Caco-2 (cell line): ENCODE results near the gene SLC9C2. TPM values are rescaled to one million over a fixed set of nuclear protein-coding genes. Genes with fewer than 3 reads are reported as not detected.
"Not testable (repeated sequence)": the region's sequence is repeated elsewhere in the genome, so short reads cannot be mapped to it uniquely, and the experiment has no call there.

Experiments
- BruUV-seq: library from RNA; stranded (reverse); fragments of 400-500 nt; replicated peaks from 2 replicates; lab custom pipeline; 2021; lab: Mats Ljungman, UMichigan
- CTCF ChIA-PET: fragments of 300-600 bp; sonication (Branson Sonifier 250); formaldehyde crosslinking; loops from one replicate; lab custom pipeline; 2022; ENCODE audit warnings: antibody characterized with exemption; lab: Charles Lee
- POLR2A ChIA-PET: fragments of 300-600 bp; sonication (Branson Sonifier 250); formaldehyde crosslinking; loops from one replicate; lab custom pipeline; 2022; ENCODE audit warnings: antibody characterized with exemption; lab: Charles Lee
- DNase-seq, 2 experiments: peaks; one replicate each; pipeline versions ENCODE4 v3.0.0 to v3.0.0-alpha.2; 2020 to 2022
- H3K27me3 ChIP-seq: replicated peaks from 2 replicates; pipeline ENCODE4 v1.6.0; 2011; ENCODE audit warnings: low read length; ENCODE audit not compliant: control insufficient read depth, insufficient read depth
- H3K36me3 ChIP-seq: 2 replicates; pipeline ENCODE4 v1.5.1; 2011; ENCODE audit warnings: low read length; ENCODE audit not compliant: control insufficient read depth, insufficient read depth
- H3K4me1 ChIP-seq: fragments of 250-450 bp; sonication (Bioruptor Pico); 2 replicates; pipeline ENCODE4 v1.5.1; 2020; ENCODE audit warnings: mild to moderate bottlenecking
- H3K4me3 ChIP-seq: 2 replicates; pipeline ENCODE4 v1.5.1; 2011; ENCODE audit warnings: low read depth, mild to moderate bottlenecking, control low read depth, low read length
- H3K9me3 ChIP-seq: fragments of 250-450 bp; sonication (Bioruptor Pico); 2 replicates; pipeline ENCODE4 v1.5.1; 2020; ENCODE audit warnings: mild to moderate bottlenecking, moderate library complexity
- H3K27ac Mint-ChIP-seq: one replicate; pipeline ENCODE4 v1.8.0; 2022; ENCODE audit warnings: mixed read lengths; ENCODE audit not compliant: unreplicated experiment
- H3K27me3 Mint-ChIP-seq: one replicate; pipeline ENCODE4 v1.8.0; 2022; ENCODE audit warnings: mixed read lengths; ENCODE audit not compliant: insufficient read depth, unreplicated experiment
- H3K36me3 Mint-ChIP-seq: one replicate; pipeline ENCODE4 v1.8.0; 2022; ENCODE audit warnings: mild to moderate bottlenecking, mixed read lengths; ENCODE audit not compliant: insufficient read depth, unreplicated experiment
- H3K4me1 Mint-ChIP-seq: one replicate; pipeline ENCODE4 v1.8.0; 2022; ENCODE audit warnings: low read depth, mixed read lengths; ENCODE audit not compliant: unreplicated experiment
- H3K4me3 Mint-ChIP-seq: one replicate; pipeline ENCODE4 v1.8.0; 2022; ENCODE audit warnings: mild to moderate bottlenecking, moderate library complexity, mixed read lengths; ENCODE audit not compliant: unreplicated experiment
- H3K9me3 Mint-ChIP-seq: one replicate; pipeline ENCODE4 v1.8.0; 2022; ENCODE audit warnings: mixed read lengths; ENCODE audit not compliant: unreplicated experiment
- CTCF ChIP-seq, 2 experiments: fragments of 200-600 bp in 1 of 2; IDR thresholded peaks; 1 replicate in 1 of 2; 2 replicates in 1 of 2; pipeline versions ENCODE4 v1.5.1 to v1.8.0; 2011 to 2022; ENCODE audit warnings: antibody characterized with exemption in 1 of 2, control low read depth in 1 of 2, inconsistent platforms in 1 of 2, low read depth in 1 of 2, low read length in 1 of 2, mild to moderate bottlenecking in 1 of 2, moderate library complexity in 1 of 2; ENCODE audit not compliant: insufficient read depth in 1 of 2, severe bottlenecking in 1 of 2, unreplicated experiment in 1 of 2
- intact Hi-C: fragments of 100-400 bp; cut with micrococcal nuclease; formaldehyde crosslinking; loops from one replicate; pipeline ENCODE4 v1.10.0; 2022; ENCODE audit not compliant: unreplicated experiment
- total RNA-seq: library from RNA; stranded (reverse); gene quantifications from 2 replicates; pipeline ENCODE4 v1.2.3, GENCODE V29; 2022

The SLC9C2 gene
- total RNA-seq, 1 experiment from 2014 or later = not detected

GRCh38 chr1:173476665-173477285 is 126.1 kb downstream of the SLC9C2 start:
- POLR2A ChIA-PET = interaction anchor here (0.7 to 1.5 kb wide), 7 partner anchors 10 to 391 kb away, joined by 3 to 8 read pairs (median 4); partner anchors contain the start of genes KLHL20 and ZBTB37
- peaks cover 70% of the 10 kb centered on the region for H3K36me3 Mint-ChIP-seq
- CTCF ChIA-PET = interaction anchor here (0.8 to 1.2 kb wide), 2 partner anchors 9 to 12 kb away, joined by 3 read pairs; no protein-coding TSS in a partner anchor

GRCh38 chr1:173476197-173476664 is 126.6 kb downstream of the SLC9C2 start:
- ChIA-PET POLR2A (interaction anchor here (0.9 to 1.5 kb wide), 5 partner anchors 11 to 239 kb away, joined by 3 to 8 read pairs (median 4); partner anchors contain the start of gene KLHL20), CTCF (interaction anchor here (0.8 to 1.2 kb wide), 2 partner anchors 9 to 12 kb away, joined by 3 read pairs; no protein-coding TSS in a partner anchor)
- Mint-ChIP-seq H3K4me3 (peak overlapping the region; percentile 93), H3K4me1 (peaks cover 37% of the 10 kb centered on the region), H3K36me3 (peaks cover 70% of the 10 kb centered on the region), H3K27me3 (no peaks in the 10 kb centered on the region), H3K27ac (peak overlapping the region; percentile 97), H3K9me3 (no peaks in the 10 kb centered on the region)
- TSS peak; percentile 76 for BruUV-seq
- no peak for DNase-seq
- no peaks in the 10 kb centered on the region for H3K27me3 ChIP-seq
- H3K36me3 ChIP-seq = peaks cover 4% of the 10 kb centered on the region
- intact Hi-C loops = loop anchor here (5.0 to 10.0 kb wide), 2 partner anchors 546 to 759 kb away; partner anchors contain the start of gene RC3H1
- peaks cover 5% of the 10 kb centered on the region for H3K9me3 ChIP-seq
- no peak for TF ChIP-seq CTCF (IDR thresholded peaks at IDR 0.05; ENCODE audit: insufficient read depth in 1 of 2, low read depth in 1 of 2, low read length in 1 of 2, severe bottlenecking in 1 of 2, unreplicated experiment in 1 of 2)
- H3K4me3 ChIP-seq = peak overlapping the region; percentile 74
- peaks cover 32% of the 10 kb centered on the region for H3K4me1 ChIP-seq

More at GRCh38 chr1:173476665-173477285, 126.1 kb downstream of the SLC9C2 start:
- Histone ChIP-seq H3K36me3 (peaks cover 9% of the 10 kb centered on the region), H3K9me3 (peaks cover 2% of the 10 kb centered on the region; the same call in 1 of the 2 replicates), H3K27me3 (no peaks in the 10 kb centered on the region), H3K4me3 (peak overlapping the region; percentile 89), H3K4me1 (peaks cover 32% of the 10 kb centered on the region)
- H3K27me3 Mint-ChIP-seq = no peaks in the 10 kb centered on the region
- H3K4me3 Mint-ChIP-seq = peak overlapping the region; percentile 93
- H3K4me1 Mint-ChIP-seq = peaks cover 41% of the 10 kb centered on the region
- TF ChIP-seq CTCF (IDR thresholded peaks at IDR 0.05; ENCODE audit: insufficient read depth in 1 of 2, low read depth in 1 of 2, low read length in 1 of 2, severe bottlenecking in 1 of 2, unreplicated experiment in 1 of 2) = no peak
- H3K9me3 Mint-ChIP-seq = no peaks in the 10 kb centered on the region
- intact Hi-C loops = loop anchor here (1.0 to 10.0 kb wide), 3 partner anchors 13 to 758 kb away; partner anchors contain the start of gene RC3H1
- H3K27ac Mint-ChIP-seq = peak overlapping the region; percentile 97
- no TSS peak for BruUV-seq
- DNase-seq = peak; percentile 92 to 95

GRCh38 chr1:173475564-173476196 is 127.2 kb downstream of the SLC9C2 start:
- intact Hi-C loops = loop anchor here (2.0 to 10.0 kb wide), 3 partner anchors 393 to 759 kb away; partner anchors contain the start of genes RC3H1 and ZBTB37
- Mint-ChIP-seq H3K27ac (peak overlapping the region; percentile 97), H3K9me3 (no peaks in the 10 kb centered on the region), H3K36me3 (peaks cover 70% of the 10 kb centered on the region), H3K4me1 (peaks cover 37% of the 10 kb centered on the region), H3K27me3 (no peaks in the 10 kb centered on the region), H3K4me3 (peak overlapping the region; percentile 93)
- Histone ChIP-seq H3K4me1 (peaks cover 32% of the 10 kb centered on the region), H3K9me3 (peaks cover 11% of the 10 kb centered on the region), H3K36me3 (peaks cover 5% of the 10 kb centered on the region), H3K4me3 (peak overlapping the region; percentile 74), H3K27me3 (no peaks in the 10 kb centered on the region)
- POLR2A ChIA-PET = interaction anchor here (0.9 to 1.4 kb wide), 4 partner anchors 11 to 392 kb away, joined by 3 to 8 read pairs (median 6); partner anchors contain the start of genes GAS5 and ZBTB37
- TF ChIP-seq CTCF (IDR thresholded peaks at IDR 0.05; ENCODE audit: insufficient read depth in 1 of 2, low read depth in 1 of 2, low read length in 1 of 2, severe bottlenecking in 1 of 2, unreplicated experiment in 1 of 2) = no peak
- BruUV-seq = no TSS peak
- DNase-seq = no peak
- CTCF ChIA-PET = no interaction called here

GRCh38 chr1:173474780-173475421 is 128.0 kb downstream of the SLC9C2 start:
- Histone ChIP-seq H3K4me3 (peak overlapping the region; percentile 74), H3K4me1 (peaks cover 32% of the 10 kb centered on the region), H3K9me3 (peaks cover 17% of the 10 kb centered on the region)
- CTCF ChIA-PET, H3K36me3 ChIP-seq, BruUV-seq, H3K27me3 ChIP-seq, H3K27me3 Mint-ChIP-seq, H3K9me3 Mint-ChIP-seq: not testable (repeated sequence)
- intact Hi-C loops = loop anchor here (1.0 to 10.0 kb wide), 5 partner anchors 44 to 760 kb away; partner anchors contain the start of genes CENPL, DARS2, RC3H1 and ZBTB37
- DNase-seq = peak; percentile 78 to 85
- peaks cover 34% of the 10 kb centered on the region for H3K4me1 Mint-ChIP-seq
- H3K27ac Mint-ChIP-seq = peak overlapping the region; percentile 97
- H3K4me3 Mint-ChIP-seq = peak overlapping the region; percentile 93
- POLR2A ChIA-PET = interaction anchor here (0.9 kb wide), 1 partner anchor 393 kb away, joined by 7 read pairs; the partner anchor contains the start of genes GAS5 and ZBTB37
- peaks cover 70% of the 10 kb centered on the region for H3K36me3 Mint-ChIP-seq
